Hematopoietic multipotent progenitor cell treated with erythropoietin and hydrocortisone succinate and interleukin-3 and kit ligand, for 6 days (in vitro differentiated cells): ENCODE data around the gene ZNF90.
"Not testable (repeated sequence)": the region's sequence is repeated elsewhere in the genome, so short reads cannot be mapped to it uniquely, and the experiment has no call there.

Experiments
- DNase-seq: peaks from one replicate; pipeline ENCODE4 v3.0.0-alpha.2; 2015

Gene ZNF90

GRCh38 chr19:20107301-20107700, 29.5 kb downstream of the ZNF90 start:
- DNase-seq: no peak

- DNase-seq: peak; percentile 1
These were observed 40.5 kb downstream of the ZNF90 start for GRCh38 chr19:20118064-20118839.

GRCh38 chr19:20124879-20125278, 47.1 kb downstream of the ZNF90 start:
- no peak for DNase-seq

- DNase-seq: not testable (repeated sequence)
These were observed 55.1 kb downstream of the ZNF90 start for GRCh38 chr19:20132933-20133332.

- DNase-seq: not testable (repeated sequence)
These were observed 59.9 kb downstream of the ZNF90 start for GRCh38 chr19:20137714-20138113.

GRCh38 chr19:20151617-20152145, 73.9 kb downstream of the ZNF90 start:
- no peak for DNase-seq

GRCh38 chr19:20152506-20152905, 74.7 kb downstream of the ZNF90 start:
- DNase-seq: not testable (repeated sequence)

- no peak for DNase-seq
These were observed 75.5 kb downstream of the ZNF90 start for GRCh38 chr19:20153281-20153680.

GRCh38 chr19:20154636-20155035, 76.8 kb downstream of the ZNF90 start:
- no peak for DNase-seq

GRCh38 chr19:20162821-20163220, 85.0 kb downstream of the ZNF90 start:
- DNase-seq: peak; percentile 25

- no peak for DNase-seq
These were observed 86.7 kb downstream of the ZNF90 start for GRCh38 chr19:20164456-20164855.

GRCh38 chr19:20165971-20166592, 88.3 kb downstream of the ZNF90 start:
- DNase-seq: no peak

GRCh38 chr19:20167020-20167644, 89.3 kb downstream of the ZNF90 start, which contains the start of gene ZNF486:
Gene ZNF486 (plus strand): TSS chr19:20167214. CDS start chr19:20167331, 117 bp downstream.
- peak; percentile 87 for DNase-seq

- DNase-seq: peak; percentile 5
These were observed 89.9 kb downstream of the ZNF90 start for GRCh38 chr19:20167651-20168122.
